Activated CD4-positive, alpha-beta T cell treated with anti-CD3 and anti-CD28 coated beads, Interleukin-2, Interleukin-4, amounts not matched to agents 100 ng/mL and 50 ng/mL, durations not matched to agents 16 hours and 8 hours (primary cell): ENCODE data around the gene S100A2.

Source experiments
- DNase-seq: peaks from one replicate; pipeline ENCODE4 v3.0.0-alpha.2; 2020; ENCODE audit warnings: low spot score

S100A2 gene

GRCh38 chr1:153545067-153546055 lies 20.3 kb downstream of the S100A2 start, which contains the start of gene S100A4:
TSS of gene S100A4 (minus strand) at chr1:153545806. CDS start at chr1:153544794, 1,012 bp downstream.
- peak; percentile 97 for DNase-seq

GRCh38 chr1:153544453-153545066 lies 21.1 kb downstream of the S100A2 start:
- no peak for DNase-seq

DNA sequence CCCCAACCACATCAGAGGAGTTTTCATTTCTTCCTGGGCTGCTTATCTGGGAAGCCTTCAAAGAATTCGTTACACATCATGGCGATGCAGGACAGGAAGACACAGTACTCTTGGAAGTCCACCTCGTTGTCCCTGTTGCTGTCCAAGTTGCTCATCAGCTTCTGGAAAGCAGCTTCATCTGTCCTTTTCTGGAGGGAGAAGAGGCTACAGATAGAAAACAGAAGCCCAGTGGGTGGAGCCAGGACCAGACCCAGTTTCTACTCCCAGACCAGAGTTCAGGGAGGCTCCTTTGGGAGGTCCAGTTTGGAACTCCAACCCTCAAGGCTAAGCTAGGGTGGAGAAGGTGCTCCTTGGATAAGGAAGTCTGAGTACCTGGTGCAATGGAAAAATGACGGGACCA lies 21.9 kb downstream of the S100A2 start:
- no peak for DNase-seq

DNA sequence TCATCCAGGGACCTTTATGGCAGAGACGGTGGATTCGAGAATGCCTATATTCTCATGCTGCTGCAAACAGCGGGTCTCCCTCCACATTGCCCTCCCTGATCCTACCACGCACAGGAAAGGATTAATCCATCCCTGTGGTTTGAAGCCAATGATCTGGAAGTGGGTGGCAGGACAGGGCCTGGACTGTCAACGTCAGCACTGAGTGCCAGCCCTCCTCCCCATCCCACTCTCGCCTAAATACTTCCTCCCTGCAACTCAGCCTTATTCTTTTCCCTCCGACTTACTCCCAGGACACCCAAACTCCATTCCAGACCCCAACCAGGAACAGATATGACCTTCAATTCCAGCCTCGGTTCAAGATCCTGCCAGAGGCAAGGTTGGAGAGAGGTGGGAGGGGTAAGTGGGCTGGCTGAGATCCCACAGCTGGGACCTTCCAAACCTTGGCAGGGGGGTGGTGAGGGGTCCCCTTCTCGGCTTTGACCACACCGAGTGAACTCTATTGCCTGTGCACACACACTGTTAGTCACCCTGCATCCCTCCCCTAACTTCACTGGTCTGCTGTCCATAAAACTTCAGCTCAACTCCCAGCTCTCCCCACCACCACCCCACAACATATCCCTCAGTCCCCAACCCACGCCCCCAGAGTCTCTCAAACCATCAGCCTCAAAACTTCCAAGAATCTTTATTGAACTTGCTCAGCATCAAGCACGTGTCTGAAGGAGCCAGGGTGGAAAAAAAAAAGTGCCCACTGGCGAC lies 22.5 kb downstream of the S100A2 start:
- DNase-seq: no peak

- no peak for DNase-seq
These were observed 23.7 kb downstream of the S100A2 start for GRCh38 chr1:153541641-153542590.

- peak; percentile 79 for DNase-seq
These were observed 25.0 kb downstream of the S100A2 start, which contains the start of gene S100A5 for GRCh38 chr1:153540394-153541361. TSS of gene S100A5 (minus strand) at chr1:153540934. CDS start at chr1:153540191, 743 bp downstream.

GRCh38 chr1:153539395-153540093 lies 26.1 kb downstream of the S100A2 start:
- no peak for DNase-seq

GRCh38 chr1:153538315-153538821 lies 27.3 kb downstream of the S100A2 start:
- DNase-seq: no peak

DNA sequence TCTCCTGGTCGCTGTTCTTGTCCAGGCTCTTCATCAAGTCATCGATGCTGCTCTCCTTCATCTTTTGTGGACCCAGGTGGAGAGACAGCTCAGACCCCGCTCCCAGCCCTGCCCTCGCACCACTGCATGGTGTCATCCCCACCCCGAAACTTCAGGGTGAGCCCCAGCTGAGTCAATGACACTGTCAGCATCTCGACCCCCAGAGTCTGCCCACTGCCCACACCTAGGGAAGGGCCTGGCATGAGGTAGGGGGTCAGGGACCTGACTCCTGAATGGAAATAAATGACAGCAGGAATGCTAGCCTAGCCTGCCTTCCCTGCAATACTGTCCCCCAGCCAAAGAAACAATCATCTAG lies 28.3 kb downstream of the S100A2 start:
- no peak for DNase-seq

- DNase-seq: no peak
These were observed 28.8 kb downstream of the S100A2 start for GRCh38 chr1:153536671-153537375.

DNA sequence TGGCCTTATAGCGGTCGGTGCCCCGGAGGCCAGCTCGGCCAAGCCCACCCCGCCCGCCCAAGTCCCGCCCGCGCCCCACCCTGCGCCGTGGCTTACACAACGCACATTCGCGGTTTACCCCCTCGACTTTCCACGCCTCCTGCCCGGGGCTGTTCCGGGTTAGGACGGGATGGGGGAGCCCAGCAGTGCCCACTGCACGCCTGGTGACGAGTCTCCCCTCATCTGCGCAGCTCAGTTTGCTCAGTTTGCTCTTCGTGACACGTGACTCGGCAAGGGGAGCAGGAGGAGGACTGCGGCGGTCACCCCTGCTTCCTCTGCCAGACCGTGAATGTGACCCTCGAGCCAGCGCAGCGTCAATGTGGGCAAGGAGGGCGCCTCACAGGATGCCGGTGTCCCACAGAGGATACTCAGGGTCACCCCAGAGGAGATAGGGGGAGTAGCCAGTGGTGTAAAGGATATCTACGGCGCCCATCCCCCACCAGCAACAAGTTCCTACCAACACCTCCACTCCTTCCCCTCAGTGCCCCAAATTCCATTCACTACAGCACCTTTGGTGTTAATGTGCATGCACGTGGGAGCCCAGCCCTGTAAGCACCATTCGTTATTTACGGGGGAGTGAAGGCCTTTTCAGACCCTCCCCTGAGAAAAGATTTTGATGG lies 29.5 kb downstream of the S100A2 start:
- DNase-seq: peak; percentile 87

- DNase-seq: peak; percentile 66
These were observed 30.2 kb downstream of the S100A2 start, which contains the start of gene S100A6 for GRCh38 chr1:153535242-153536011. TSS of gene S100A6 (minus strand) at chr1:153535991. CDS start at chr1:153535339, 652 bp downstream.

GRCh38 chr1:153534925-153535241 lies 30.8 kb downstream of the S100A2 start:
- DNase-seq: no peak

GRCh38 chr1:153534226-153534924 lies 31.3 kb downstream of the S100A2 start:
- DNase-seq: no peak

DNA sequence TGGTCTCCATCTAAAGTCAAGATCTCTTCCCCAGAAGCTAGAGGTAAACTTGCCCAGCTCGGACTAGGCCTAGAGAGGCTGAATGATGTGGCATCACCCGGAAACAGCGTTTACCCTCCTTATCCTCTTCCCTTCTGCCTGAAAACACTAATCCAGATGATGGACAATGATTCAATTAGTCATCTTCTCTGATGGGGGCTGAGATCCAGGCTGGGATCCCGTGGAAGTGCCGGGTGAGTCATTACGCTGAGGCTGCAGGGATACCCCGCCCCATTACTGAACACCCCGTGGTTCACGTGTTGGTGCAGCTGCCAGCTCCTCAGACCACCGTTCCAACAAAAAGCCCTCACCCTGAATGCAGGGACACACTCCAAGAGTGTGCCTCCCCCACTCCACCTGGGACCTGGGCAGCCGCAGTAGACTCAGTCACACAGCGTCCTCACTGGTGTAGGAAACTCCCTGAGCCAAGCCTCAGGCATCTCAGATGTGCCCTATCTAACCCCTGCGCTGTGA lies 31.9 kb downstream of the S100A2 start:
- peak; percentile 36 for DNase-seq
